Right ventricle myocardium superior (tissue), 1 donor: ENCODE data around the gene SOX6. TPM values are rescaled to one million over a fixed set of nuclear protein-coding genes. Genes with fewer than 3 reads are reported as not detected.

Experiments
- ATAC-seq: fragments of 200-7000 bp; cut with Tn5 transposase; one replicate; pipeline ENCODE4 v1.9.1; 2020; ENCODE audit warnings: mild to moderate bottlenecking; ENCODE audit not compliant: poor library complexity
- DNase-seq: peaks from one replicate; pipeline ENCODE4 v3.0.0-alpha.2; 2020
- intact Hi-C: fragments of 100-400 bp; cut with DNase I; formaldehyde crosslinking; loops from one replicate; pipeline ENCODE4 v1.11.2; 2022
- total RNA-seq: library from RNA; stranded (reverse); fragmentation: NEBNext Ultra II Directional; extraction: Animal tissue kit (Norgen Biotek cat#: 25700); gene quantifications from one replicate; pipeline ENCODE4 v1.2.1, GENCODE V29; 2021
- donor health status: DM: no; HTN: yes; CAD: no; lungs with severe emphysema.

Gene SOX6
- total RNA-seq, 1 donor from 2014 or later: 15.8 TPM

DNA sequence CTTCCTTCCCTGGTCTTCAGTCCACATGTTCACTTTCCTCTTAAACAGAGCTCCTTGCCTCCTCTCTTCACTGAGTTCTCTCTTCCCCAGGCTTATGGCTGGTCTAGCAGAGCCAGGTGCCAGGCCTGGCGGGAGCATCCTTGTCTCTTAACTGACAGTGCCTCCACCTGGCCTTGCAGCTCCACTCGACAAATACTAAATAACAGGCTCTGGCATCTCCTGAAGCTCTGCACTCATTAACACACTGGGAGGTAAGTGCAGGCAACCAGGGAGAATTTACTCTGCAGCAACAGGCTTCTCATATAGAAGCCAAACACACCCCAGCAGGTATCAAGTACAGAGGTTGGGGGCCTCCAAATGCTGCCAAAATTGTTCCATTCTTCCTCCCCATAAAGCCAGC is 438.1 kb downstream of the SOX6 start:
- ATAC-seq: no peak

More for the DNA sequence above, 438.1 kb downstream of the SOX6 start:
- DNase-seq: no peak
- intact Hi-C loops: no loop called here
